ENCODE results near the gene CS. TPM values are rescaled to one million over a fixed set of nuclear protein-coding genes. Genes with fewer than 3 reads are reported as not detected.

CS gene
- total RNA-seq, 1 donor from 2014 or later, result 91.1 TPM

- H3F3A ChIP-seq (ENCODE audit: low read depth), result peaks cover 15% of the 10 kb centered on the region
- no peak overlapping the region for H3K27ac ChIP-seq
- no peak for DNase-seq (ENCODE audit: low spot score)
- Mint-ChIP-seq H3K4me1 (peaks cover 12% of the 10 kb centered on the region), H3K27ac (no peak overlapping the region), H3K36me3 (peaks cover 32% of the 10 kb centered on the region), H3K9me3 (no peaks in the 10 kb centered on the region), H3K4me3 (no peak overlapping the region), H3K27me3 (ENCODE audit: insufficient read depth, low read depth) (peaks cover 5% of the 10 kb centered on the region)
- H3K27me3 ChIP-seq, result no peaks in the 10 kb centered on the region
- H2AFZ ChIP-seq (replicated peaks), result no peak overlapping the region
- no peak overlapping the region for H3K9ac ChIP-seq
- H3K4me1 ChIP-seq, result peaks cover 12% of the 10 kb centered on the region
- TF ChIP-seq CTCF (IDR thresholded peaks at IDR 0.05) (no peak), EZH2 (IDR thresholded peaks at IDR 0.05) (no peak), EZH2phosphoT487 (IDR thresholded peaks at IDR 0.05) (no peak)
- peaks cover 30% of the 10 kb centered on the region for H3K79me2 ChIP-seq (ENCODE audit: low read depth)
- no peaks in the 10 kb centered on the region for H3K36me3 ChIP-seq
- H3K9me3 ChIP-seq (ENCODE audit: low read depth), result no peaks in the 10 kb centered on the region
- H3K4me3 ChIP-seq, result no peak overlapping the region
- H3K4me2 ChIP-seq, result no peak overlapping the region
- H4K20me1 ChIP-seq (ENCODE audit: low read depth), result peaks cover 25% of the 10 kb centered on the region
These were observed 47.0 kb downstream of the CS start for GRCh38 chr12:56253091-56253490.

DNA sequence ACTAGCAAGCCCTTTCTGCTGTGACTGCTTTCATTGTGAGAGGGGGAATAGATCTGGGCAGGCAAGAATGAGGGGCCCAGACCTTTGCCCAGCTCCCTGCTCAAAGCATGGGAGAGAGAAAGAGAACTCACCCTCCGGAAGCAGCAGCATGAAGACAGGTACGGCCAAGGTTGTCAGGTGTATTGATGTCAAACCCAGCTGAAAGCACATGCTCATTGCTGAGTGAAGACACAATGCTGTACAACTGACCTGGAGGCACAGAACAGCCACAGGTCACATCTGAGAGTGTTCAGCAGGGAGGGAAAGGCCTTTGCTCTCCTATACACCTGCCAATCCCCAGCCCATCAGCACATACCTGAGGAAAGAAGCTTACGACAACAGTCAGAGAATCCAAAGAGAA is 47.5 kb downstream of the CS start:
- Histone ChIP-seq H3K27ac (no peak overlapping the region), H3K79me2 (ENCODE audit: low read depth) (peaks cover 25% of the 10 kb centered on the region), H3K4me1 (peaks cover 12% of the 10 kb centered on the region), H4K20me1 (ENCODE audit: low read depth) (peaks cover 21% of the 10 kb centered on the region), H3K9me3 (ENCODE audit: low read depth) (no peaks in the 10 kb centered on the region), H3K9ac (no peak overlapping the region), H3K4me3 (no peak overlapping the region), H3K36me3 (no peaks in the 10 kb centered on the region), H3K27me3 (no peaks in the 10 kb centered on the region), H3F3A (ENCODE audit: low read depth) (peaks cover 13% of the 10 kb centered on the region), H3K4me2 (no peak overlapping the region), H2AFZ (replicated peaks) (no peak overlapping the region)
- DNase-seq (ENCODE audit: low spot score), result no peak
- Mint-ChIP-seq H3K9me3 (no peaks in the 10 kb centered on the region), H3K4me1 (peaks cover 12% of the 10 kb centered on the region), H3K36me3 (peaks cover 34% of the 10 kb centered on the region), H3K27ac (no peak overlapping the region), H3K27me3 (ENCODE audit: insufficient read depth, low read depth) (peaks cover 5% of the 10 kb centered on the region), H3K4me3 (no peak overlapping the region)
- TF ChIP-seq EZH2 (IDR thresholded peaks at IDR 0.05), result no peak
- TF ChIP-seq CTCF (IDR thresholded peaks at IDR 0.05), result no peak
- no peak for TF ChIP-seq EZH2phosphoT487 (IDR thresholded peaks at IDR 0.05)

DNA sequence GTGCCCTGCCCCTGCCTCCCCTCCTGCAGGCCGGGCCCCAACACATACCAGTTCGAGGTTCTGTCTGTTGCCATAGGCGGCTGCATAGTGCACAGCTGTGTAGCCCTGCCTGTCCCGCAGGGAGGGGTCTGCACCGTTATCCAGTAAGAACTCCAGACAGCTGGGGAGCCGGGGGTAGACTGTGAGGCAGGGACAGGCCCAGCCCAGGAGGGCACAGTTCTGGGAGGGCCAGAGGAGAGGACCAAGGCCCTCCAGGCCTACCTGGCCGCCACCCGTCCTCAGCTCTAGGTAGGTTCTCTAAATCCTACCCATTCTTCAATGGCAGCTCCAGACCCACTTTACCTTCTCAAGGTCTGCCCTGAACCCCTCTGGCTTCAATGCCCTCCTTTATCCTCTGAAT is 51.4 kb downstream of the CS start:
- no peaks in the 10 kb centered on the region for H3K4me1 Mint-ChIP-seq
- peaks cover 36% of the 10 kb centered on the region for H3K36me3 Mint-ChIP-seq
- no peaks in the 10 kb centered on the region for H3K9me3 Mint-ChIP-seq
- no peaks in the 10 kb centered on the region for H3K4me1 ChIP-seq
- no peaks in the 10 kb centered on the region for H3K79me2 ChIP-seq (ENCODE audit: low read depth)
- no peaks in the 10 kb centered on the region for H3K9me3 ChIP-seq (ENCODE audit: low read depth)
- no peak overlapping the region for H3K27ac ChIP-seq
- DNase-seq (ENCODE audit: low spot score), result no peak
- H4K20me1 ChIP-seq (ENCODE audit: low read depth), result no peaks in the 10 kb centered on the region
- H3K4me3 ChIP-seq, result no peak overlapping the region
- H3K27me3 Mint-ChIP-seq (ENCODE audit: insufficient read depth, low read depth), result peaks cover 5% of the 10 kb centered on the region
- no peaks in the 10 kb centered on the region for H3K36me3 ChIP-seq
- H3F3A ChIP-seq (ENCODE audit: low read depth), result no peaks in the 10 kb centered on the region
- peak overlapping the region; percentile 12 for H3K4me3 Mint-ChIP-seq
- no peak overlapping the region for H2AFZ ChIP-seq (replicated peaks)
- no peak overlapping the region for H3K27ac Mint-ChIP-seq
- no peak for TF ChIP-seq EZH2 (IDR thresholded peaks at IDR 0.05)
- no peak for TF ChIP-seq CTCF (IDR thresholded peaks at IDR 0.05)
- TF ChIP-seq EZH2phosphoT487 (IDR thresholded peaks at IDR 0.05), result no peak
- no peak overlapping the region for H3K9ac ChIP-seq
- no peak overlapping the region for H3K4me2 ChIP-seq
- no peaks in the 10 kb centered on the region for H3K27me3 ChIP-seq

Measured in neural progenitor cell (in vitro differentiated cells).